IMR-90 (cell line): ENCODE data around the gene UCK2. TPM values are rescaled to one million over a fixed set of nuclear protein-coding genes. Genes with fewer than 3 reads are reported as not detected.
A peak's percentile ranks its signal among the peaks of the same experiment; 100 is the strongest.

ENCODE experiments used
- ATAC-seq: fragments of 200-7000 bp; cut with Tn5 transposase; 2 replicates; pipeline ENCODE4 v1.9.1; 2020; ENCODE audit warnings: low read depth, mild to moderate bottlenecking, moderate library complexity
- BruUV-seq: library from RNA; stranded (reverse); fragments of 400-500 nt; replicated peaks from 2 replicates; lab custom pipeline; 2021; lab: Mats Ljungman, UMichigan
- CTCF ChIA-PET: fragments of 300-600 bp; formaldehyde crosslinking; extraction: SDS; loops from one replicate; lab custom pipeline; 2021; ENCODE audit warnings: antibody characterized with exemption; lab: Yijun Ruan, JAX
- POLR2A ChIA-PET: fragments of 300-600 bp; sonication (Branson Sonifier 250); formaldehyde crosslinking; loops from one replicate; lab custom pipeline; 2022; ENCODE audit warnings: antibody characterized with exemption; ENCODE audit not compliant: unreplicated experiment; lab: Charles Lee
- DNase-seq: peaks from one replicate; pipeline ENCODE4 v3.0.0; 2013
- H2AFZ ChIP-seq: replicated peaks from 2 replicates; pipeline ENCODE3; 2013; ENCODE audit warnings: low read length, mild to moderate bottlenecking; ENCODE audit not compliant: poor library complexity
- H2AK5ac ChIP-seq: 2 replicates; pipeline ENCODE4 v1.6.1; 2013; ENCODE audit warnings: low read depth, low read length, inconsistent platforms
- H2AK9ac ChIP-seq: replicated peaks from 2 replicates; pipeline ENCODE3; 2013; ENCODE audit warnings: mild to moderate bottlenecking, low read depth, low read length, moderate library complexity; ENCODE audit not compliant: poor library complexity
- H2BK120ac ChIP-seq: 2 replicates; pipeline ENCODE4 v1.6.1; 2013; ENCODE audit warnings: low read depth, low read length, inconsistent platforms
- H2BK15ac ChIP-seq: 3 replicates; pipeline ENCODE4 v1.6.1; 2013; ENCODE audit warnings: low read depth, low read length, inconsistent platforms
- H2BK20ac ChIP-seq: 2 replicates; pipeline ENCODE4 v1.6.1; 2013; ENCODE audit warnings: low read depth, mild to moderate bottlenecking, inconsistent platforms, low read length, moderate library complexity
- H2BK5ac ChIP-seq: 2 replicates; pipeline ENCODE4 v1.6.1; 2013; ENCODE audit warnings: mild to moderate bottlenecking, low read depth, low read length, inconsistent platforms; ENCODE audit not compliant: poor library complexity, severe bottlenecking
- H3K14ac ChIP-seq: replicated peaks from 2 replicates; pipeline ENCODE4 v1.6.1; 2013; ENCODE audit warnings: low read depth, low read length, inconsistent platforms
- H3K18ac ChIP-seq: 2 replicates; pipeline ENCODE4 v1.6.1; 2013; ENCODE audit warnings: low read depth, low read length, control low read depth
- H3K23ac ChIP-seq: 2 replicates; pipeline ENCODE4 v1.6.1; 2013; ENCODE audit warnings: low read depth, low read length, inconsistent platforms
- H3K27ac ChIP-seq: 2 replicates; pipeline ENCODE4 v1.5.1; 2013; ENCODE audit warnings: mild to moderate bottlenecking, control low read depth, low read length; ENCODE audit not compliant: insufficient read depth
- H3K27me3 ChIP-seq: 2 replicates; pipeline ENCODE4 v1.6.1; 2013; ENCODE audit warnings: low read length; ENCODE audit not compliant: control insufficient read depth, insufficient read depth
- H3K36me3 ChIP-seq: 2 replicates; pipeline ENCODE4 v1.6.1; 2013; ENCODE audit warnings: low read length, mixed read lengths; ENCODE audit not compliant: control insufficient read depth, insufficient read depth
- H3K4ac ChIP-seq: 2 replicates; pipeline ENCODE4 v1.6.1; 2013; ENCODE audit warnings: low read depth, low read length, inconsistent platforms
- H3K4me1 ChIP-seq: 2 replicates; pipeline ENCODE4 v1.6.1; 2013; ENCODE audit warnings: low read length, mixed read lengths; ENCODE audit not compliant: control insufficient read depth, insufficient read depth
- H3K4me2 ChIP-seq: 2 replicates; pipeline ENCODE4 v1.6.1; 2013; ENCODE audit warnings: low read depth, mild to moderate bottlenecking, control low read depth, low read length, moderate library complexity
- H3K4me3 ChIP-seq: 2 replicates; pipeline ENCODE4 v1.5.1; 2013; ENCODE audit warnings: low read depth, mild to moderate bottlenecking, control low read depth, low read length, moderate library complexity; ENCODE audit not compliant: insufficient read depth
- H3K56ac ChIP-seq: 2 replicates; pipeline ENCODE4 v1.6.1; 2013; ENCODE audit warnings: low read length, inconsistent platforms; ENCODE audit not compliant: insufficient read depth; ENCODE audit errors: extremely low read depth
- H3K79me1 ChIP-seq, 2 experiments: 2 replicates each; pipeline ENCODE4 v1.6.1; 2013; ENCODE audit warnings: low read length in 2 of 2, inconsistent platforms in 1 of 2, low read depth in 1 of 2
- H3K9ac ChIP-seq: 2 replicates; pipeline ENCODE4 v1.6.1; 2013; ENCODE audit warnings: low read depth, low read length, control low read depth
- H3K9me1 ChIP-seq: 2 replicates; pipeline ENCODE4 v1.6.1; 2013; ENCODE audit warnings: low read length, inconsistent platforms; ENCODE audit not compliant: insufficient read depth
- H3K9me3 ChIP-seq: 2 replicates; pipeline ENCODE4 v1.6.1; 2013; ENCODE audit warnings: low read length; ENCODE audit not compliant: control insufficient read depth, insufficient read depth
- H4K20me1 ChIP-seq: 2 replicates; pipeline ENCODE4 v1.6.1; 2013; ENCODE audit warnings: low read length, inconsistent platforms; ENCODE audit not compliant: insufficient read depth
- H4K5ac ChIP-seq: 2 replicates; pipeline ENCODE4 v1.6.1; 2013; ENCODE audit warnings: mild to moderate bottlenecking, low read depth, low read length, control low read depth
- H4K8ac ChIP-seq, 2 experiments: 2 replicates each; pipeline ENCODE4 v1.6.1; 2013; ENCODE audit warnings: low read depth in 2 of 2, low read length in 2 of 2, control low read depth in 1 of 2, inconsistent platforms in 1 of 2
- H4K91ac ChIP-seq: 2 replicates; pipeline ENCODE4 v1.6.1; 2013; ENCODE audit warnings: low read depth, low read length, inconsistent platforms; ENCODE audit not compliant: insufficient read depth
- BHLHE40 ChIP-seq: fragments of 150-350 bp; IDR thresholded peaks from 2 replicates; pipeline ENCODE4 v1.6.1; 2016; ENCODE audit warnings: mild to moderate bottlenecking, low read depth, low read length
- CEBPB ChIP-seq: IDR thresholded peaks from 2 replicates; pipeline ENCODE4 v1.6.1; 2012; ENCODE audit warnings: low read depth, low read length, improper control_type of control experiment
- CHD1 ChIP-seq: IDR thresholded peaks from 2 replicates; pipeline ENCODE4 v1.6.1; 2012; ENCODE audit warnings: low read depth, low read length, improper control_type of control experiment
- FOS ChIP-seq: fragments of 150-350 bp; IDR thresholded peaks from 2 replicates; pipeline ENCODE4 v1.6.1; 2016; ENCODE audit warnings: low read depth, low read length
- MAFK ChIP-seq: IDR thresholded peaks from 2 replicates; pipeline ENCODE4 v1.6.1; 2012; ENCODE audit warnings: low read depth, low read length, improper control_type of control experiment
- MAZ ChIP-seq: IDR thresholded peaks from 2 replicates; pipeline ENCODE4 v1.6.1; 2012; ENCODE audit warnings: low read depth, mild to moderate bottlenecking, low read length, improper control_type of control experiment, moderate library complexity, borderline replicate concordance
- MXI1 ChIP-seq: IDR thresholded peaks from 2 replicates; pipeline ENCODE4 v1.6.1; 2012; ENCODE audit warnings: low read depth, mild to moderate bottlenecking, low read length, moderate library complexity, borderline replicate concordance
- NFE2L2 ChIP-seq: fragments of 150-350 bp; IDR thresholded peaks from 2 replicates; pipeline ENCODE4 v1.6.1; 2016; ENCODE audit warnings: low read depth, mild to moderate bottlenecking, low read length
- POLR2A ChIP-seq: IDR thresholded peaks from 2 replicates; pipeline ENCODE4 v1.6.1; 2012; ENCODE audit warnings: mild to moderate bottlenecking, low read depth, low read length
- RAD21 ChIP-seq: IDR thresholded peaks from 2 replicates; pipeline ENCODE4 v1.6.1; 2012; ENCODE audit warnings: low read length, improper control_type of control experiment
- RCOR1 ChIP-seq: IDR thresholded peaks from 2 replicates; pipeline ENCODE4 v1.6.1; 2012; ENCODE audit warnings: mild to moderate bottlenecking, low read length, improper control_type of control experiment; ENCODE audit not compliant: insufficient replicate concordance
- RFX5 ChIP-seq: IDR thresholded peaks from 2 replicates; pipeline ENCODE4 v1.8.0; 2012; ENCODE audit warnings: low read depth, mild to moderate bottlenecking, low read length, moderate library complexity
- SMC3 ChIP-seq: fragments of 150-350 bp; IDR thresholded peaks from 2 replicates; pipeline ENCODE4 v1.6.1; 2016; ENCODE audit warnings: low read depth, mild to moderate bottlenecking, antibody characterized with exemption, low read length, moderate library complexity
- WGBS, 2 experiments: methylation state at CpG; one replicate each; pipeline versions ENCODE4 v1.1.5 to v1.1.7; 2013; ENCODE audit warnings: missing lambda C conversion rate in 2 of 2; ENCODE audit not compliant: insufficient read length in 1 of 2; ENCODE audit errors: extremely low coverage in 2 of 2; 5-methylcytosine and 5-hydroxymethylcytosine counted together
- dilution Hi-C: fragments of 300-500 bp; cut with HindIII; formaldehyde crosslinking; loops from one replicate; pipeline ENCODE4 v1.14.3; 2018; ENCODE audit warnings: low sequenced_read_pairs; ENCODE audit not compliant: unreplicated experiment
- in situ Hi-C: fragments of 300-500 bp; cut with MboI; formaldehyde crosslinking; loops from 3 replicates; pipeline ENCODE4 v1.14.3; 2019; ENCODE audit warnings: low sequenced_read_pairs, inconsistent platforms, mixed read lengths
- intact Hi-C: fragments of 100-400 bp; cut with micrococcal nuclease; formaldehyde crosslinking; loops from 2 replicates; pipeline ENCODE4 v1.10.0; 2022
- polyA plus RNA-seq, 3 experiments: library from polyadenylated mRNA; depleted of rRNA; stranded (reverse); fragments of >200 nt; gene quantifications; 2 replicates each; pipeline ENCODE4 v1.2.3, GENCODE V29; 2012; ENCODE audit warnings: low replicate concordance in 1 of 3
- total RNA-seq: library from RNA; depleted of rRNA; stranded (reverse); fragments of >200 nt; gene quantifications from 2 replicates; pipeline ENCODE4 v1.2.3, GENCODE V29; 2012
- TF ChIP-seq, protein P1 (sequence below): conservative IDR thresholded peaks from 2 replicates; pipeline ENCODE4 v1.5.1; 2012; ENCODE audit warnings: mild to moderate bottlenecking, low read depth, low read length, improper control_type of control experiment
- TF ChIP-seq, protein P2 (sequence below): fragments of 150-350 bp; IDR thresholded peaks from 2 replicates; pipeline ENCODE4 v1.6.1; 2017; ENCODE audit warnings: mild to moderate bottlenecking, antibody characterized with exemption, low read length, low read depth
- TF ChIP-seq, protein P3 (sequence below): fragments of 150-350 bp; IDR thresholded peaks from 2 replicates; pipeline ENCODE4 v1.6.1; 2016; ENCODE audit warnings: low read depth, mild to moderate bottlenecking, low read length, moderate library complexity, borderline replicate concordance

Gene UCK2
- total and polyA plus RNA-seq, 2 of the 4 experiments (the other 2 are of a cell fraction): 83.0 to 87.8 TPM

DNA sequence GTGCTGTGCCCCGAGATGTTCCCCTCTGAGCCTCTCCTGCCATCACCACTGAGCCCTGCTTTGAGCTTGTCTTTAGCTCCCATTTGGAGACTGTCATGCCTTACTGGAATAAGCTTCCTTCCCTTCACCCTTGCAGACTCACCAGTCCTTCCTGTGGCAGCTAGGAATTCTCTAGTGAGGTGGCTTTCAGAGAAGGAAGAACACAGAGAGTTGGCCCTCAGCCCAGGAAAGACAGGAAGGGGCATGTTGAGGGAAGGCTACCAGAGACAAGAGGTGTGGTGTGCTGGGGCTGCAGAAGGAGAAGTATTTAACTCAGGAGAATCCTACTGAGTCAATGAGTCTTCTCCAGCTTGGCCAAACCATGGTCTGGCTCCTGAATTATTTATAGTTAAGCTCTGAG, 76.3 kb downstream of the UCK2 start:
- Histone ChIP-seq H3K18ac (peak overlapping the region; percentile 83), H3K27ac (peak overlapping the region; percentile 79; the same call in 1 of the 2 replicates), H3K9me1 (peaks cover 43% of the 10 kb centered on the region), H3K4me2 (peak overlapping the region; percentile 7; the same call in 1 of the 2 replicates), H2AFZ (peak overlapping the region; percentile 5), H3K4me1 (peaks cover 38% of the 10 kb centered on the region), H3K9ac (no peak overlapping the region), H3K4ac (peak overlapping the region; percentile 82), H2AK9ac (peak overlapping the region; percentile 68), H2BK120ac (peak overlapping the region; percentile 85), H2BK5ac (peak overlapping the region; percentile 93), H3K56ac (no peak overlapping the region; the same call in 1 of the 2 replicates), H2AK5ac (peak overlapping the region; percentile 82), H3K14ac (peak overlapping the region; percentile 86), H3K79me1 (peaks cover 33 to 75% of the 10 kb centered on the region in 2 experiments; a peak in 3 of 4 replicates), H3K27me3 (no peaks in the 10 kb centered on the region), H4K91ac (peak overlapping the region; percentile 79), H3K4me3 (no peak overlapping the region), H3K36me3 (peaks cover 23% of the 10 kb centered on the region), H3K23ac (peak overlapping the region; percentile 61; the same call in 1 of the 2 replicates), H4K5ac (peak overlapping the region; percentile 93), H3K9me3 (no peaks in the 10 kb centered on the region), H2BK20ac (peak overlapping the region; percentile 84), H4K20me1 (no peaks in the 10 kb centered on the region), H4K8ac (peak overlapping the region; percentile 64 to 77; a peak in 3 of 4 replicates), H2BK15ac (peak overlapping the region; percentile 71; the same call in 1 of the 3 replicates)
- dilution Hi-C loops: no loop called here
- no CpG with 5 or more reads among the region's 1 CpG for WGBS, 2 experiments
- intact Hi-C loops: no loop called here
- no TSS peak for BruUV-seq
- ATAC-seq (peak; percentile 4; the same call in 1 of the 2 replicates), DNase-seq (peak; percentile 80)
- CTCF ChIA-PET: interaction anchor here (0.9 to 1.5 kb wide), 2 partner anchors 10 to 32 kb away, joined by 4 read pairs; no protein-coding TSS in a partner anchor
- in situ Hi-C loops: no loop called here
- POLR2A ChIA-PET: interaction anchor here (0.9 kb wide), 1 partner anchor 75 kb away, joined by 3 read pairs; no protein-coding TSS in a partner anchor
- TF ChIP-seq, protein P1, sequence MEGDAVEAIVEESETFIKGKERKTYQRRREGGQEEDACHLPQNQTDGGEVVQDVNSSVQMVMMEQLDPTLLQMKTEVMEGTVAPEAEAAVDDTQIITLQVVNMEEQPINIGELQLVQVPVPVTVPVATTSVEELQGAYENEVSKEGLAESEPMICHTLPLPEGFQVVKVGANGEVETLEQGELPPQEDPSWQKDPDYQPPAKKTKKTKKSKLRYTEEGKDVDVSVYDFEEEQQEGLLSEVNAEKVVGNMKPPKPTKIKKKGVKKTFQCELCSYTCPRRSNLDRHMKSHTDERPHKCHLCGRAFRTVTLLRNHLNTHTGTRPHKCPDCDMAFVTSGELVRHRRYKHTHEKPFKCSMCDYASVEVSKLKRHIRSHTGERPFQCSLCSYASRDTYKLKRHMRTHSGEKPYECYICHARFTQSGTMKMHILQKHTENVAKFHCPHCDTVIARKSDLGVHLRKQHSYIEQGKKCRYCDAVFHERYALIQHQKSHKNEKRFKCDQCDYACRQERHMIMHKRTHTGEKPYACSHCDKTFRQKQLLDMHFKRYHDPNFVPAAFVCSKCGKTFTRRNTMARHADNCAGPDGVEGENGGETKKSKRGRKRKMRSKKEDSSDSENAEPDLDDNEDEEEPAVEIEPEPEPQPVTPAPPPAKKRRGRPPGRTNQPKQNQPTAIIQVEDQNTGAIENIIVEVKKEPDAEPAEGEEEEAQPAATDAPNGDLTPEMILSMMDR: no peak
- TF ChIP-seq MXI1 (no peak), RAD21 (no peak), MAZ (no peak), RFX5 (no peak), BHLHE40 (no peak), POLR2A (no peak), NFE2L2 (no peak), MAFK (no peak), FOS (no peak), RCOR1 (no peak), SMC3 (no peak), CEBPB (no peak), CHD1 (no peak)
- TF ChIP-seq, protein P2, sequence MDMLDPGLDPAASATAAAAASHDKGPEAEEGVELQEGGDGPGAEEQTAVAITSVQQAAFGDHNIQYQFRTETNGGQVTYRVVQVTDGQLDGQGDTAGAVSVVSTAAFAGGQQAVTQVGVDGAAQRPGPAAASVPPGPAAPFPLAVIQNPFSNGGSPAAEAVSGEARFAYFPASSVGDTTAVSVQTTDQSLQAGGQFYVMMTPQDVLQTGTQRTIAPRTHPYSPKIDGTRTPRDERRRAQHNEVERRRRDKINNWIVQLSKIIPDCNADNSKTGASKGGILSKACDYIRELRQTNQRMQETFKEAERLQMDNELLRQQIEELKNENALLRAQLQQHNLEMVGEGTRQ: no peak
- TF ChIP-seq, protein P3, sequence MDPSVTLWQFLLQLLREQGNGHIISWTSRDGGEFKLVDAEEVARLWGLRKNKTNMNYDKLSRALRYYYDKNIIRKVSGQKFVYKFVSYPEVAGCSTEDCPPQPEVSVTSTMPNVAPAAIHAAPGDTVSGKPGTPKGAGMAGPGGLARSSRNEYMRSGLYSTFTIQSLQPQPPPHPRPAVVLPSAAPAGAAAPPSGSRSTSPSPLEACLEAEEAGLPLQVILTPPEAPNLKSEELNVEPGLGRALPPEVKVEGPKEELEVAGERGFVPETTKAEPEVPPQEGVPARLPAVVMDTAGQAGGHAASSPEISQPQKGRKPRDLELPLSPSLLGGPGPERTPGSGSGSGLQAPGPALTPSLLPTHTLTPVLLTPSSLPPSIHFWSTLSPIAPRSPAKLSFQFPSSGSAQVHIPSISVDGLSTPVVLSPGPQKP: no peak
